GM10248 (cell line): ENCODE measurements around the gene VDAC1.

Experiments used
- CTCF ChIA-PET: fragments of 300-600 bp; sonication (Branson Sonifier 250); formaldehyde crosslinking; extraction: SDS; loops from one replicate; lab custom pipeline; 2021; ENCODE audit warnings: antibody characterized with exemption; lab: Yijun Ruan, JAX
- POLR2A ChIA-PET: fragments of 350-650 bp; sonication (Branson Sonifier 250); formaldehyde crosslinking; extraction: SDS; loops from one replicate; lab custom pipeline; 2020; ENCODE audit warnings: antibody characterized with exemption; lab: Yijun Ruan, JAX
- DNase-seq: peaks from one replicate; pipeline ENCODE4 v3.0.0; 2012; ENCODE audit errors: extremely low spot score
- CTCF ChIP-seq: IDR thresholded peaks from 2 replicates; pipeline ENCODE4 v1.5.1; 2012; ENCODE audit warnings: mild to moderate bottlenecking, low read depth; ENCODE audit errors: extremely low read depth, missing control alignments, control extremely low read depth

VDAC1 gene

GRCh38 chr5:134003817-134004625 lies 754 bp downstream of the VDAC1 start:
- ChIA-PET CTCF (interaction anchor here (0.7 to 2.2 kb wide), 9 partner anchors 9 to 137 kb away, joined by 3 to 12 read pairs (median 4); no protein-coding TSS in a partner anchor), POLR2A (no interaction called here)
- DNase-seq = peak; percentile 76
- no peak for TF ChIP-seq CTCF

GRCh38 chr5:134003064-134003816 lies 1.5 kb downstream of the VDAC1 start:
- ChIA-PET POLR2A (no interaction called here), CTCF (interaction anchor here (0.7 to 2.2 kb wide), 7 partner anchors 9 to 138 kb away, joined by 3 to 12 read pairs (median 4); no protein-coding TSS in a partner anchor)
- DNase-seq = no peak
- no peak for TF ChIP-seq CTCF

- POLR2A ChIA-PET = no interaction called here
- CTCF ChIA-PET = interaction anchor here (1.0 to 1.5 kb wide), 4 partner anchors 8 to 33 kb away, joined by 3 to 7 read pairs (median 4); no protein-coding TSS in a partner anchor
- DNase-seq = no peak
- no peak for TF ChIP-seq CTCF
Measured at GRCh38 chr5:134001938-134002731, 2.6 kb downstream of the VDAC1 start.

- CTCF ChIA-PET = interaction anchor here (0.9 to 3.3 kb wide), 5 partner anchors 21 to 101 kb away, joined by 3 to 13 read pairs (median 4); no protein-coding TSS in a partner anchor
- POLR2A ChIA-PET = interaction anchor here (1.2 kb wide), 1 partner anchor 23 kb away, joined by 3 read pairs; no protein-coding TSS in a partner anchor
- no peak for TF ChIP-seq CTCF
- no peak for DNase-seq
Measured at GRCh38 chr5:134000696-134001453, 3.9 kb downstream of the VDAC1 start.

- no peak for DNase-seq
- TF ChIP-seq CTCF = no peak
- ChIA-PET POLR2A (interaction anchor here (1.2 kb wide), 1 partner anchor 23 kb away, joined by 3 read pairs; no protein-coding TSS in a partner anchor), CTCF (interaction anchor here (0.9 to 3.3 kb wide), 5 partner anchors 13 to 101 kb away, joined by 3 to 13 read pairs (median 3); no protein-coding TSS in a partner anchor)
Measured at GRCh38 chr5:134000091-134000511, 4.7 kb downstream of the VDAC1 start.
